ENCODE results near the gene THAP4. TPM values are rescaled to one million over a fixed set of nuclear protein-coding genes. Genes with fewer than 3 reads are reported as not detected.
"Not testable (repeated sequence)": the region's sequence is repeated elsewhere in the genome, so short reads cannot be mapped to it uniquely, and the experiment has no call there.

THAP4 gene
- total RNA-seq, 1 donor from 2014 or later = 46.1 TPM

- no peak for TF ChIP-seq CTCF (IDR thresholded peaks at IDR 0.05)
- peak; percentile 51 for DNase-seq
- intact Hi-C loops (cut with DNase I) = no loop called here
- Histone ChIP-seq H3K9me3 (no peaks in the 10 kb centered on the region), H3K27ac (no peak overlapping the region), H3K36me3 (peaks cover 18% of the 10 kb centered on the region), H3K27me3 (no peaks in the 10 kb centered on the region), H3K4me3 (no peak overlapping the region), H3K4me1 (no peaks in the 10 kb centered on the region)
- peak; percentile 19 for ATAC-seq
These were observed 59.4 kb downstream of the THAP4 start for GRCh38 chr2:241577413-241578122.

- intact Hi-C loops (cut with DNase I) = no loop called here
- DNase-seq (peak; percentile 65), ATAC-seq (peak; percentile 5)
- Histone ChIP-seq H3K4me3 (no peak overlapping the region), H3K4me1 (no peaks in the 10 kb centered on the region), H3K36me3 (peaks cover 10% of the 10 kb centered on the region), H3K27me3 (no peaks in the 10 kb centered on the region), H3K9me3 (no peaks in the 10 kb centered on the region), H3K27ac (no peak overlapping the region)
- TF ChIP-seq CTCF (IDR thresholded peaks at IDR 0.05) = no peak
These were observed 60.7 kb downstream of the THAP4 start for GRCh38 chr2:241576293-241576654.

GRCh38 chr2:241575624-241576292, 61.2 kb downstream of the THAP4 start:
- DNase-seq (no peak), ATAC-seq (peak; percentile 5)
- H3K4me1 ChIP-seq = no peaks in the 10 kb centered on the region
- H3K27ac ChIP-seq = no peak overlapping the region
- no peak overlapping the region for H3K4me3 ChIP-seq
- H3K27me3 ChIP-seq = no peaks in the 10 kb centered on the region
- H3K9me3 ChIP-seq = no peaks in the 10 kb centered on the region
- intact Hi-C loops (cut with DNase I) = no loop called here
- H3K36me3 ChIP-seq = peaks cover 10% of the 10 kb centered on the region
- TF ChIP-seq CTCF (IDR thresholded peaks at IDR 0.05) = no peak

- intact Hi-C loops (cut with DNase I) = no loop called here
- ATAC-seq = no peak
- H3K36me3 ChIP-seq = peaks cover 10% of the 10 kb centered on the region
- no peak overlapping the region for H3K27ac ChIP-seq
- H3K27me3 ChIP-seq = no peaks in the 10 kb centered on the region
- no peaks in the 10 kb centered on the region for H3K9me3 ChIP-seq
- DNase-seq = peak; percentile 20
- TF ChIP-seq CTCF (IDR thresholded peaks at IDR 0.05) = no peak
- no peak overlapping the region for H3K4me3 ChIP-seq
- H3K4me1 ChIP-seq = no peaks in the 10 kb centered on the region
These were observed 61.9 kb downstream of the THAP4 start for GRCh38 chr2:241574911-241575623.

GRCh38 chr2:241573741-241574140, 63.2 kb downstream of the THAP4 start:
- no peak for TF ChIP-seq CTCF (IDR thresholded peaks at IDR 0.05)
- intact Hi-C loops (cut with DNase I) = no loop called here
- H3K4me1 ChIP-seq = no peaks in the 10 kb centered on the region
- peak; percentile 44 for DNase-seq
- H3K4me3 ChIP-seq = no peak overlapping the region
- no peak overlapping the region for H3K27ac ChIP-seq
- no peaks in the 10 kb centered on the region for H3K9me3 ChIP-seq
- H3K27me3 ChIP-seq = no peaks in the 10 kb centered on the region
- H3K36me3 ChIP-seq = peaks cover 10% of the 10 kb centered on the region
- no peak for ATAC-seq

- intact Hi-C loops (cut with DNase I); H3K27ac ChIP-seq; H3K4me1 ChIP-seq; ATAC-seq; H3K9me3 ChIP-seq; H3K27me3 ChIP-seq; H3K4me3 ChIP-seq: not testable (repeated sequence)
- peak; percentile 46 for DNase-seq
- peaks cover 10% of the 10 kb centered on the region for H3K36me3 ChIP-seq
These were observed 63.9 kb downstream of the THAP4 start for GRCh38 chr2:241572915-241573651.
